A549 (cell line): ENCODE measurements around the gene MOV10L1. TPM values are rescaled to one million over a fixed set of nuclear protein-coding genes. Genes with fewer than 3 reads are reported as not detected.

Source experiments
- ATAC-seq, 2 experiments: fragments of 200-7000 bp in 1 of 2; fragments of >200 bp in 1 of 2; cut with Nextera tagmentation in 1 of 2; cut with Tn5 transposase in 1 of 2; 3 replicates each; pipeline versions ENCODE4 v1.8.0 to v1.9.1; 2018 to 2020; ENCODE audit warnings: mild to moderate bottlenecking in 1 of 2, moderate library complexity in 1 of 2
- CTCF ChIA-PET: fragments of 300-600 bp; sonication (Branson Sonifier 250); formaldehyde crosslinking; extraction: SDS; loops from one replicate; lab custom pipeline; 2021; ENCODE audit warnings: antibody characterized with exemption, inconsistent platforms; lab: Yijun Ruan, JAX
- POLR2A ChIA-PET: fragments of 350-600 bp; formaldehyde crosslinking; extraction: SDS; loops from one replicate; lab custom pipeline; 2021; ENCODE audit warnings: antibody characterized with exemption, inconsistent platforms; lab: Yijun Ruan, JAX
- DNase-seq, 2 experiments: peaks; one replicate each; pipeline versions ENCODE4 v3.0.0 to v3.0.0-alpha.2; 2011 to 2016; ENCODE audit warnings: low read depth in 1 of 2, low spot score in 1 of 2
- FAIRE-seq: peaks from 2 replicates; lab custom pipeline; 2011; peaks lifted over from hg19 to GRCh38; lab: Jason Lieb, UNC
- H3K27ac ChIP-seq, 2 experiments: fragments of >200 bp; sonication (Bioruptor Twin); formaldehyde crosslinking; 3 replicates each; pipeline ENCODE4 v1.5.1; 2016 to 2017
- H3K4me1 ChIP-seq: fragments of >200 bp; sonication (Bioruptor Twin); formaldehyde crosslinking; 3 replicates; pipeline ENCODE4 v1.6.1; 2016
- H3K4me2 ChIP-seq: fragments of >200 bp; sonication (Bioruptor Twin); formaldehyde crosslinking; 3 replicates; pipeline ENCODE4 v1.6.1; 2016
- H3K4me3 ChIP-seq: fragments of >200 bp; sonication (Bioruptor Twin); formaldehyde crosslinking; 3 replicates; pipeline ENCODE4 v1.5.1; 2016
- H3K9me3 ChIP-seq: fragments of >200 bp; sonication (Bioruptor Twin); formaldehyde crosslinking; 3 replicates; pipeline ENCODE4 v1.6.1; 2016
- CBX2 ChIP-seq: fragments of 200-600 bp; sonication (generic); IDR thresholded peaks from 2 replicates; pipeline ENCODE4 v1.6.1; 2016; ENCODE audit warnings: low read depth, mild to moderate bottlenecking, borderline replicate concordance
- CBX8 ChIP-seq: fragments of 200-600 bp; sonication (generic); IDR thresholded peaks from 2 replicates; pipeline ENCODE4 v1.6.1; 2016
- CEBPB ChIP-seq, 2 experiments: fragments of >200 bp in 1 of 2; sonication (Bioruptor Twin) in 1 of 2; formaldehyde crosslinking in 1 of 2; IDR thresholded peaks; 2 replicates each; pipeline ENCODE4 v1.6.1; 2012 to 2016
- ESRRA ChIP-seq: fragments of 150-350 bp; IDR thresholded peaks from 2 replicates; pipeline ENCODE4 v1.6.1; 2014; ENCODE audit warnings: mild to moderate bottlenecking, low read length, borderline replicate concordance
- GATA3 ChIP-seq: IDR thresholded peaks from 2 replicates; pipeline ENCODE4 v1.6.1; 2012; ENCODE audit warnings: borderline replicate concordance
- HEYL ChIP-seq: fragments of 250-450 bp; sonication (Bioruptor Pico); IDR thresholded peaks from 2 replicates; pipeline ENCODE4 v1.8.0; 2021; ENCODE audit warnings: mild to moderate bottlenecking, moderate library complexity
- HOXA7 ChIP-seq: fragments of 250-450 bp; sonication (Bioruptor Pico); IDR thresholded peaks from 2 replicates; pipeline ENCODE4 v1.5.0; 2020; ENCODE audit warnings: mild to moderate bottlenecking, moderate library complexity
- HOXB5 ChIP-seq: fragments of 250-450 bp; sonication (Bioruptor Pico); IDR thresholded peaks from 2 replicates; pipeline ENCODE4 v1.5.0; 2020; ENCODE audit warnings: mild to moderate bottlenecking, moderate library complexity
- JUN ChIP-seq, 2 experiments: fragments of >200 bp; sonication (Bioruptor Twin); formaldehyde crosslinking; IDR thresholded peaks; 2 replicates in 1 of 2; 3 replicates in 1 of 2; pipeline ENCODE4 v1.6.1; 2016 to 2017
- JUNB ChIP-seq: fragments of >200 bp; sonication (Bioruptor Twin); formaldehyde crosslinking; IDR thresholded peaks from 2 replicates; pipeline ENCODE4 v1.6.1; 2016
- MAFK ChIP-seq: fragments of 450-650 bp; IDR thresholded peaks from 2 replicates; pipeline ENCODE4 v1.6.1; 2014; ENCODE audit not compliant: partially characterized antibody
- MAZ ChIP-seq: fragments of 150-350 bp; IDR thresholded peaks from 2 replicates; pipeline ENCODE4 v1.6.1; 2014; ENCODE audit warnings: antibody characterized with exemption, low read depth, low read length, borderline replicate concordance
- NFE2L2 ChIP-seq: fragments of 150-350 bp; conservative IDR thresholded peaks from 2 replicates; pipeline ENCODE4 v1.6.1; 2014; ENCODE audit warnings: low read length
- NPAS2 ChIP-seq: fragments of 250-450 bp; sonication (Bioruptor Pico); IDR thresholded peaks from 2 replicates; pipeline ENCODE4 v1.8.0; 2022; ENCODE audit warnings: mild to moderate bottlenecking, moderate library complexity, borderline replicate concordance
- NR3C1 ChIP-seq: fragments of >200 bp; sonication (Bioruptor Twin); formaldehyde crosslinking; IDR thresholded peaks from 3 replicates; pipeline ENCODE4 v1.6.1; 2017
- PHF8 ChIP-seq: fragments of 200-600 bp; sonication (generic); IDR thresholded peaks from 2 replicates; pipeline ENCODE4 v1.6.1; 2016; ENCODE audit warnings: low read depth, mild to moderate bottlenecking, antibody characterized with exemption, moderate library complexity, borderline replicate concordance
- POLR2AphosphoS2 ChIP-seq: conservative IDR thresholded peaks from 2 replicates; pipeline ENCODE4 v1.6.1; 2012; ENCODE audit warnings: low read length, improper control_type of control experiment, inconsistent platforms
- RARB ChIP-seq: fragments of 250-450 bp; sonication (Bioruptor Pico); IDR thresholded peaks from 2 replicates; pipeline ENCODE4 v1.8.0; 2021; ENCODE audit warnings: mild to moderate bottlenecking, moderate library complexity
- SMC3 ChIP-seq: fragments of >200 bp; sonication (Bioruptor Twin); formaldehyde crosslinking; IDR thresholded peaks from 3 replicates; pipeline ENCODE4 v1.6.1; 2018; ENCODE audit warnings: inconsistent platforms
- TFCP2L1 ChIP-seq: fragments of 250-450 bp; sonication (Bioruptor Pico); IDR thresholded peaks from 2 replicates; pipeline ENCODE4 v1.5.0; 2021; ENCODE audit warnings: mild to moderate bottlenecking
- ZFP36 ChIP-seq: fragments of 450-650 bp; IDR thresholded peaks from 2 replicates; pipeline ENCODE4 v1.6.1; 2014; ENCODE audit warnings: borderline replicate concordance; ENCODE audit not compliant: partially characterized antibody
- ZSCAN20 ChIP-seq: fragments of 250-450 bp; sonication (Bioruptor Pico); IDR thresholded peaks from 2 replicates; pipeline ENCODE4 v1.8.0; 2022; ENCODE audit warnings: mild to moderate bottlenecking, moderate library complexity
- WGBS: methylation state at CpG from one replicate; pipeline ENCODE4 v1.1.6; 2017; ENCODE audit errors: missing lambda C conversion rate; 5-methylcytosine and 5-hydroxymethylcytosine counted together
- polyA plus RNA-seq, 4 experiments: library from polyadenylated mRNA; depleted of rRNA in 3 of 4; stranded (reverse); fragments of >200 nt; fragmentation: RNase III in 1 of 4; extraction: RNeasy Plus Mini Kit Qiagen cat#74134 plus additional on column Dnase treatment in 1 of 4; gene quantifications; 2 replicates in 3 of 4; 3 replicates in 1 of 4; pipeline ENCODE4 v1.2.3, GENCODE V29; 2011 to 2017
- TF ChIP-seq, protein P1 (sequence below): fragments of 150-350 bp; IDR thresholded peaks from 2 replicates; pipeline ENCODE4 v1.6.1; 2014; ENCODE audit warnings: low read depth, mild to moderate bottlenecking, low read length
- TF ChIP-seq, protein P2 (sequence below): fragments of 450-650 bp; IDR thresholded peaks from 2 replicates; pipeline ENCODE4 v1.6.1; 2014; ENCODE audit warnings: antibody characterized with exemption
- TF ChIP-seq, protein P3 (sequence below): fragments of >200 bp; sonication (Bioruptor Twin); formaldehyde crosslinking; IDR thresholded peaks from 3 replicates; pipeline ENCODE4 v1.6.1; 2016
- TF ChIP-seq, protein P4 (sequence below): fragments of >200 bp; sonication (Bioruptor Twin); formaldehyde crosslinking; IDR thresholded peaks from 2 replicates; pipeline ENCODE4 v1.6.1; 2016
- TF ChIP-seq, protein P5 (sequence below): fragments of 250-450 bp; sonication (Bioruptor Pico); IDR thresholded peaks from 2 replicates; pipeline ENCODE4 v1.5.0; 2020; ENCODE audit warnings: low read depth, mild to moderate bottlenecking, moderate library complexity

Gene MOV10L1
- polyA plus RNA-seq, 2 of the 4 experiments (the other 2 are of a cell fraction), result 0.04 TPM

DNA sequence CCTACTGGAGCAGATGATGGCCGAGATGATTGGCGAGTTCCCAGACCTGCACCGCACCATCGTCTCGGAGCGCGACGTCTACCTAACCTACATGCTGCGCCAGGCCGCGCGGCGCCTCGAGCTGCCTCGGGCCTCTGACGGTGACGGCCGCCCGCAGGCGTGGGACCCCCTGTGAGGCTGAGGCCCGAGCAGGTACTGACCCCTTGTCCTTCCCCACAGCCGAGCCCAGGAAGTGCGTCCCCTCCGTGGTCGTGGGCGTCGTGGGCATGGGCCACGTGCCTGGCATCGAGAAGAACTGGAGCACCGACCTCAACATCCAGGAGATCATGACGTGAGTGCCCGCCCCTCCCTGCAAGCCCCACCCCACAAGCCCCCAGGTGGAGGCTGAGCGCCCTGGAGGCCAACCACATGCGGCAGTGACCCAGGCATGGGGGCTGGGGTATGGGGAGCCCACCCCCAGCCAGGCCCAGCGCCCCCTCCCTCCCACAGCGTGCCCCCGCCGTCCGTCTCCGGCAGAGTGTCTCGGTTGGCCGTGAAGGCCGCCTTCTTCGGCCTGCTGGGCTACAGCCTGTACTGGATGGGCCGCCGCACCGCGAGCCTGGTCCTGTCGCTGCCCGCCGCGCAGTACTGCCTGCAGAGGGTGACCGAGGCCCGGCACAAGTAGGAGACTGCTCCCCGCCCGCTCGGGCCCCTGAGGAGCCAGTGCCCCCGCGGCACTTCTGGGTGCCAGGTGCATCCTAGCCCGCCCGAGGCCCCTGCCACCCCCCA, 108.2 kb downstream of the MOV10L1 start (continued):
- no peak for TF ChIP-seq TFCP2L1 (CRISPR knock-in tag)

DNA sequence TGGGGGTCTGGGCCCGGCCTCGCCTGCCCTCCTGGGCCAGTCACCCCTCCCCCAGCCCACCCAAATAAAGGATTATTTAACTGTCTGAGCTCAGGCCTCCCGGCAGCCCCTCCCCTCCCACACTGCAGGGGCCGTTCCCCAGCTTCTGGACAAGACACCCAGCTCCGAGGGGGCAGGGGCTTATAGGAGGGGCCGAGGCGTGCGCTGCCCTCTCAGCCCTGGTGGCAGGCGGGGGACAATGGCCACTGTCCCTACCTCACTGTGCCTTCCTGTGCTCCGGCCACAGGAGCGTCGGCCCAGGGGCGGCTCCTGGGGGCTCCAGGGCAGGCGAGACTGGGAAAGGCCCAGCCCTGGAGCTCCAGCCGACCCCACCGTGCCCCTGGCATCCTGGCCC, 108.8 kb downstream of the MOV10L1 start:
- H3K9me3 ChIP-seq, result peaks cover 10% of the 10 kb centered on the region; the same call in 2 of the 3 replicates
- H3K4me2 ChIP-seq, result no peak overlapping the region
- no peak overlapping the region for H3K4me3 ChIP-seq
- POLR2A ChIA-PET, result interaction anchor here (0.6 kb wide), 1 partner anchor 51 kb away, joined by 4 read pairs; no protein-coding TSS in a partner anchor
- no peak for FAIRE-seq
- H3K4me1 ChIP-seq, result no peaks in the 10 kb centered on the region
- ATAC-seq, result no peak
- 92% methylated on average over 11 of the region's 16 CpGs for WGBS
- no peak overlapping the region for H3K27ac ChIP-seq
- DNase-seq, result no peak
- TF ChIP-seq SMC3, result no peak
- TF ChIP-seq, protein P1, sequence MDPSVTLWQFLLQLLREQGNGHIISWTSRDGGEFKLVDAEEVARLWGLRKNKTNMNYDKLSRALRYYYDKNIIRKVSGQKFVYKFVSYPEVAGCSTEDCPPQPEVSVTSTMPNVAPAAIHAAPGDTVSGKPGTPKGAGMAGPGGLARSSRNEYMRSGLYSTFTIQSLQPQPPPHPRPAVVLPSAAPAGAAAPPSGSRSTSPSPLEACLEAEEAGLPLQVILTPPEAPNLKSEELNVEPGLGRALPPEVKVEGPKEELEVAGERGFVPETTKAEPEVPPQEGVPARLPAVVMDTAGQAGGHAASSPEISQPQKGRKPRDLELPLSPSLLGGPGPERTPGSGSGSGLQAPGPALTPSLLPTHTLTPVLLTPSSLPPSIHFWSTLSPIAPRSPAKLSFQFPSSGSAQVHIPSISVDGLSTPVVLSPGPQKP, result no peak
- no peak for TF ChIP-seq HEYL (CRISPR knock-in tag)
- TF ChIP-seq, protein P2, sequence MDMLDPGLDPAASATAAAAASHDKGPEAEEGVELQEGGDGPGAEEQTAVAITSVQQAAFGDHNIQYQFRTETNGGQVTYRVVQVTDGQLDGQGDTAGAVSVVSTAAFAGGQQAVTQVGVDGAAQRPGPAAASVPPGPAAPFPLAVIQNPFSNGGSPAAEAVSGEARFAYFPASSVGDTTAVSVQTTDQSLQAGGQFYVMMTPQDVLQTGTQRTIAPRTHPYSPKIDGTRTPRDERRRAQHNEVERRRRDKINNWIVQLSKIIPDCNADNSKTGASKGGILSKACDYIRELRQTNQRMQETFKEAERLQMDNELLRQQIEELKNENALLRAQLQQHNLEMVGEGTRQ, result no peak
- no peak for TF ChIP-seq JUN (IDR thresholded peaks at IDR 0.05)
- TF ChIP-seq CEBPB (IDR thresholded peaks at IDR 0.05), result no peak
- no peak for TF ChIP-seq TFCP2L1 (CRISPR knock-in tag)
- TF ChIP-seq NPAS2 (CRISPR knock-in tag), result no peak
- no peak for TF ChIP-seq RARB
- no peak for TF ChIP-seq MAZ
- TF ChIP-seq HOXB5 (CRISPR knock-in tag), result no peak
- TF ChIP-seq ESRRA, result no peak
- CTCF ChIA-PET, result interaction anchor here (0.9 kb wide), 1 partner anchor 49 kb away, joined by 4 read pairs; no protein-coding TSS in a partner anchor

DNA sequence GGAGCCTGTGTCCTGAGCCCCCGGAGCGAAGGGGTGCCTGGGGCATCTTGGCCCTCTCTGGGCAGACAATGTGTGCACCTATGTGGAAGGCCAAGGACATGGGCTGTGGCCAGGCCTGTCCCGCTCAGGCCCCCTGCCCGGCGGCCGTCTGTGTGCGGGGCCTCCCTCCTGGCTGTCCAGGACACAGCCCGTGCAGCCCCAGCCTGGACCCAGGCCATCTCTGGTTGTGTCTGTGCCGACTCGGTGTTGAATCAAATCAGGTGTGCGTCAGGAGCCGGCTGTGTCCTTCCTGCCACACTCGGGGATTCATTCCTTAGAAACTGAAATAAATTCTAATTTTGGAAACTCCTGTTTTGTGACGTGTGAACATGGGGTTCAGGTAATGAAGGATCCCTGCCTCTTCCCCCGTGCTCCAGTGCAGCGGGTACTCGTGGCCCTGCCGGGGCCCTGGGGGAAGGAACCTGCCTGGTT, 109.5 kb downstream of the MOV10L1 start:
- peaks cover 10% of the 10 kb centered on the region; the same call in 2 of the 3 replicates for H3K9me3 ChIP-seq
- FAIRE-seq (no peak), DNase-seq (no peak), ATAC-seq (no peak)
- 90% methylated on average over 11 of the region's 18 CpGs for WGBS
- H3K4me2 ChIP-seq, result no peak overlapping the region
- no peak for TF ChIP-seq ZFP36
- TF ChIP-seq, protein P2, result no peak
- no peak for TF ChIP-seq POLR2AphosphoS2
- TF ChIP-seq JUNB, result no peak
- TF ChIP-seq ZSCAN20 (CRISPR knock-in tag), result no peak
- no peak for TF ChIP-seq NR3C1
- TF ChIP-seq HEYL (CRISPR knock-in tag), result no peak
- TF ChIP-seq GATA3, result no peak
- TF ChIP-seq, protein P3, sequence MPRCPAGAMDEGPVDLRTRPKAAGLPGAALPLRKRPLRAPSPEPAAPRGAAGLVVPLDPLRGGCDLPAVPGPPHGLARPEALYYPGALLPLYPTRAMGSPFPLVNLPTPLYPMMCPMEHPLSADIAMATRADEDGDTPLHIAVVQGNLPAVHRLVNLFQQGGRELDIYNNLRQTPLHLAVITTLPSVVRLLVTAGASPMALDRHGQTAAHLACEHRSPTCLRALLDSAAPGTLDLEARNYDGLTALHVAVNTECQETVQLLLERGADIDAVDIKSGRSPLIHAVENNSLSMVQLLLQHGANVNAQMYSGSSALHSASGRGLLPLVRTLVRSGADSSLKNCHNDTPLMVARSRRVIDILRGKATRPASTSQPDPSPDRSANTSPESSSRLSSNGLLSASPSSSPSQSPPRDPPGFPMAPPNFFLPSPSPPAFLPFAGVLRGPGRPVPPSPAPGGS, result no peak
- TF ChIP-seq MAZ, result no peak
- no peak for TF ChIP-seq HOXA7
- TF ChIP-seq, protein P4, sequence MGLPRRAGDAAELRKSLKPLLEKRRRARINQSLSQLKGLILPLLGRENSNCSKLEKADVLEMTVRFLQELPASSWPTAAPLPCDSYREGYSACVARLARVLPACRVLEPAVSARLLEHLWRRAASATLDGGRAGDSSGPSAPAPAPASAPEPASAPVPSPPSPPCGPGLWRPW, result no peak
- TF ChIP-seq NFE2L2, result no peak
- TF ChIP-seq PHF8, result no peak
- TF ChIP-seq MAFK, result no peak
- TF ChIP-seq TFCP2L1 (CRISPR knock-in tag), result no peak
- TF ChIP-seq, protein P5, sequence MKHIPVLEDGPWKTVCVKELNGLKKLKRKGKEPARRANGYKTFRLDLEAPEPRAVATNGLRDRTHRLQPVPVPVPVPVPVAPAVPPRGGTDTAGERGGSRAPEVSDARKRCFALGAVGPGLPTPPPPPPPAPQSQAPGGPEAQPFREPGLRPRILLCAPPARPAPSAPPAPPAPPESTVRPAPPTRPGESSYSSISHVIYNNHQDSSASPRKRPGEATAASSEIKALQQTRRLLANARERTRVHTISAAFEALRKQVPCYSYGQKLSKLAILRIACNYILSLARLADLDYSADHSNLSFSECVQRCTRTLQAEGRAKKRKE (CRISPR knock-in tag), result no peak
- no peak for TF ChIP-seq CBX8
- no peak for TF ChIP-seq CBX2
- no peak overlapping the region for H3K27ac ChIP-seq
- no peaks in the 10 kb centered on the region for H3K4me1 ChIP-seq
- POLR2A ChIA-PET, result no interaction called here
- CTCF ChIA-PET, result interaction anchor here (0.9 kb wide), 1 partner anchor 50 kb away, joined by 4 read pairs; no protein-coding TSS in a partner anchor
- H3K4me3 ChIP-seq, result no peak overlapping the region
